Liver (tissue), 3 donors: ENCODE data around the gene NFYC.

Source experiments
- ATF3 ChIP-seq: IDR thresholded peaks from 2 replicates; pipeline ENCODE4 v1.6.1; 2016; ENCODE audit warnings: antibody characterized with exemption
- CTCF ChIP-seq: fragments of 150-350 bp; IDR thresholded peaks from 2 replicates; pipeline ENCODE4 v1.5.1; 2017; ENCODE audit warnings: improper control_type of control experiment, low read depth, low read length; ENCODE audit not compliant: missing input control
- EGR1 ChIP-seq, 2 donors: IDR thresholded peaks; 2 replicates each; pipeline ENCODE4 v1.6.1; 2016 to 2018; ENCODE audit warnings: antibody characterized with exemption in 2 of 2, low read depth in 2 of 2
- GABPA ChIP-seq, 2 donors: IDR thresholded peaks in 1 of 2; conservative IDR thresholded peaks in 1 of 2; 2 replicates each; pipeline ENCODE4 v1.6.1; 2016; ENCODE audit warnings: antibody characterized with exemption in 2 of 2, mild to moderate bottlenecking in 1 of 2, moderate library complexity in 1 of 2
- JUND ChIP-seq, 2 donors: IDR thresholded peaks; 2 replicates each; pipeline ENCODE4 v1.6.1; 2016; ENCODE audit warnings: antibody characterized with exemption in 2 of 2
- RAD21 ChIP-seq, 2 donors: IDR thresholded peaks; 2 replicates each; pipeline ENCODE4 v1.6.1; 2016; ENCODE audit warnings: antibody characterized with exemption in 2 of 2, mild to moderate bottlenecking in 2 of 2
- SP1 ChIP-seq: IDR thresholded peaks from 2 replicates; pipeline ENCODE4 v1.6.1; 2018; ENCODE audit warnings: antibody characterized with exemption, mild to moderate bottlenecking
- TAF1 ChIP-seq: conservative IDR thresholded peaks from 2 replicates; pipeline ENCODE4 v1.6.1; 2016; ENCODE audit warnings: antibody characterized with exemption, mild to moderate bottlenecking
- YY1 ChIP-seq: IDR thresholded peaks from 2 replicates; pipeline ENCODE4 v1.6.1; 2016; ENCODE audit warnings: antibody characterized with exemption, mild to moderate bottlenecking
- ZBTB33 ChIP-seq: IDR thresholded peaks from 2 replicates; pipeline ENCODE4 v1.6.1; 2016; ENCODE audit warnings: antibody characterized with exemption
- TF ChIP-seq, protein P1 (sequence below): IDR thresholded peaks from 2 replicates; pipeline ENCODE4 v1.6.1; 2016; ENCODE audit warnings: antibody characterized with exemption, mild to moderate bottlenecking
- TF ChIP-seq, protein P2 (sequence below): IDR thresholded peaks from 2 replicates; pipeline ENCODE4 v1.6.1; 2016; ENCODE audit warnings: antibody characterized with exemption
- donor health status: healthy.
- donor health status: healthy.

GRCh38 chr1:40797668-40798010 lies 106.1 kb downstream of the NFYC start:
- TF ChIP-seq ZBTB33: no peak
- no peak for TF ChIP-seq CTCF
- no peak for TF ChIP-seq GABPA (IDR thresholded peaks at IDR 0.05 in 1 of 2, conservative IDR thresholded peaks at IDR 0.05 in 1 of 2)
- TF ChIP-seq, protein P1, sequence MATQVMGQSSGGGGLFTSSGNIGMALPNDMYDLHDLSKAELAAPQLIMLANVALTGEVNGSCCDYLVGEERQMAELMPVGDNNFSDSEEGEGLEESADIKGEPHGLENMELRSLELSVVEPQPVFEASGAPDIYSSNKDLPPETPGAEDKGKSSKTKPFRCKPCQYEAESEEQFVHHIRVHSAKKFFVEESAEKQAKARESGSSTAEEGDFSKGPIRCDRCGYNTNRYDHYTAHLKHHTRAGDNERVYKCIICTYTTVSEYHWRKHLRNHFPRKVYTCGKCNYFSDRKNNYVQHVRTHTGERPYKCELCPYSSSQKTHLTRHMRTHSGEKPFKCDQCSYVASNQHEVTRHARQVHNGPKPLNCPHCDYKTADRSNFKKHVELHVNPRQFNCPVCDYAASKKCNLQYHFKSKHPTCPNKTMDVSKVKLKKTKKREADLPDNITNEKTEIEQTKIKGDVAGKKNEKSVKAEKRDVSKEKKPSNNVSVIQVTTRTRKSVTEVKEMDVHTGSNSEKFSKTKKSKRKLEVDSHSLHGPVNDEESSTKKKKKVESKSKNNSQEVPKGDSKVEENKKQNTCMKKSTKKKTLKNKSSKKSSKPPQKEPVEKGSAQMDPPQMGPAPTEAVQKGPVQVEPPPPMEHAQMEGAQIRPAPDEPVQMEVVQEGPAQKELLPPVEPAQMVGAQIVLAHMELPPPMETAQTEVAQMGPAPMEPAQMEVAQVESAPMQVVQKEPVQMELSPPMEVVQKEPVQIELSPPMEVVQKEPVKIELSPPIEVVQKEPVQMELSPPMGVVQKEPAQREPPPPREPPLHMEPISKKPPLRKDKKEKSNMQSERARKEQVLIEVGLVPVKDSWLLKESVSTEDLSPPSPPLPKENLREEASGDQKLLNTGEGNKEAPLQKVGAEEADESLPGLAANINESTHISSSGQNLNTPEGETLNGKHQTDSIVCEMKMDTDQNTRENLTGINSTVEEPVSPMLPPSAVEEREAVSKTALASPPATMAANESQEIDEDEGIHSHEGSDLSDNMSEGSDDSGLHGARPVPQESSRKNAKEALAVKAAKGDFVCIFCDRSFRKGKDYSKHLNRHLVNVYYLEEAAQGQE: no peak
- no peak for TF ChIP-seq RAD21 (IDR thresholded peaks at IDR 0.05)
- TF ChIP-seq, protein P2, sequence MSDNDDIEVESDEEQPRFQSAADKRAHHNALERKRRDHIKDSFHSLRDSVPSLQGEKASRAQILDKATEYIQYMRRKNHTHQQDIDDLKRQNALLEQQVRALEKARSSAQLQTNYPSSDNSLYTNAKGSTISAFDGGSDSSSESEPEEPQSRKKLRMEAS: no peak
- TF ChIP-seq ATF3: no peak
- no peak for TF ChIP-seq SP1
- TF ChIP-seq TAF1: no peak
- no peak for TF ChIP-seq JUND (IDR thresholded peaks at IDR 0.05)
- no peak for TF ChIP-seq YY1
- TF ChIP-seq EGR1 (IDR thresholded peaks at IDR 0.05; ENCODE audit: low read depth in 2 of 2): no peak
